Measurements from ENCODE around the gene VPS35L. TPM values are rescaled to one million over a fixed set of nuclear protein-coding genes. Genes with fewer than 3 reads are reported as not detected.

The VPS35L gene
- total RNA-seq, 6 experiments from 2014 or later: 65.6 to 81.9 (median 76.8) TPM

DNA sequence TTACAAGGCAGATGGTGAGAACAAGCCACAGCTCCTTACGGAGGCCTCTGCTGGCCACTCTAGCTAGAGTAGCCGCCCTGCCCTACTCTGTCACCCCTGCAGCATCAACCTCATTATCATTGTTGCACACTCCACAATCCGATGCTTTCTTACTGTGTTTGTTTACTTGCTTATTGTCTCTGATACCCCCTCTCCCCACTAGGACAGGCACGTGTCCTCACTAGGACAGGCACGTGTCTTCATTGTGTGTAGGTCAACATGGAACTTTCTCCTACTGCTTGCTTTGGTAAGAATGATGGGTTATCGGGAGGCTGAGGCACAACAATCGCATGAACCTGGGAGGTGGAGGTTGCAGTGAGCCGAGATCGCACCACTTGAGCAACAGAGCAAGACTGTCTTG lies 98.6 kb downstream of the VPS35L start:
- H3K27me3 Mint-ChIP-seq (ENCODE audit: insufficient read depth): no peaks in the 10 kb centered on the region
- H3K9me3 Mint-ChIP-seq: no peaks in the 10 kb centered on the region
- H3K27ac Mint-ChIP-seq: no peak overlapping the region
- DNase-seq: no peak
- peaks cover 35% of the 10 kb centered on the region for H3K36me3 Mint-ChIP-seq (ENCODE audit: low read depth)
- no peak overlapping the region for H3K4me3 Mint-ChIP-seq
- no peaks in the 10 kb centered on the region for H3K4me1 Mint-ChIP-seq (ENCODE audit: low read depth)
- no peak for TF ChIP-seq CTCF (IDR thresholded peaks at IDR 0.05)

- Mint-ChIP-seq H3K9me3 (no peaks in the 10 kb centered on the region), H3K4me1 (ENCODE audit: low read depth) (no peaks in the 10 kb centered on the region), H3K27me3 (ENCODE audit: insufficient read depth) (no peaks in the 10 kb centered on the region), H3K4me3 (no peak overlapping the region), H3K36me3 (ENCODE audit: low read depth) (peaks cover 35% of the 10 kb centered on the region), H3K27ac (no peak overlapping the region)
- DNase-seq: no peak
- no peak for TF ChIP-seq CTCF (IDR thresholded peaks at IDR 0.05)
Measured at GRCh38 chr16:19655242-19655777, 99.8 kb downstream of the VPS35L start.

GRCh38 chr16:19657831-19658230 lies 102.3 kb downstream of the VPS35L start:
- no peak for TF ChIP-seq CTCF (IDR thresholded peaks at IDR 0.05)
- no peak for DNase-seq
- H3K4me3 Mint-ChIP-seq: no peak overlapping the region
- H3K27me3 Mint-ChIP-seq (ENCODE audit: insufficient read depth): no peaks in the 10 kb centered on the region
- H3K36me3 Mint-ChIP-seq (ENCODE audit: low read depth): peaks cover 20% of the 10 kb centered on the region
- no peaks in the 10 kb centered on the region for H3K9me3 Mint-ChIP-seq
- H3K27ac Mint-ChIP-seq: no peak overlapping the region
- H3K4me1 Mint-ChIP-seq (ENCODE audit: low read depth): no peaks in the 10 kb centered on the region

GRCh38 chr16:19659554-19659953 lies 104.1 kb downstream of the VPS35L start:
- no peak for DNase-seq
- Mint-ChIP-seq H3K36me3 (ENCODE audit: low read depth) (peaks cover 24% of the 10 kb centered on the region), H3K4me3 (no peak overlapping the region), H3K9me3 (no peaks in the 10 kb centered on the region), H3K4me1 (ENCODE audit: low read depth) (no peaks in the 10 kb centered on the region), H3K27ac (no peak overlapping the region), H3K27me3 (ENCODE audit: insufficient read depth) (no peaks in the 10 kb centered on the region)
- TF ChIP-seq CTCF (IDR thresholded peaks at IDR 0.05): peak; percentile 11; the same call in 1 of the 2 replicates

DNA sequence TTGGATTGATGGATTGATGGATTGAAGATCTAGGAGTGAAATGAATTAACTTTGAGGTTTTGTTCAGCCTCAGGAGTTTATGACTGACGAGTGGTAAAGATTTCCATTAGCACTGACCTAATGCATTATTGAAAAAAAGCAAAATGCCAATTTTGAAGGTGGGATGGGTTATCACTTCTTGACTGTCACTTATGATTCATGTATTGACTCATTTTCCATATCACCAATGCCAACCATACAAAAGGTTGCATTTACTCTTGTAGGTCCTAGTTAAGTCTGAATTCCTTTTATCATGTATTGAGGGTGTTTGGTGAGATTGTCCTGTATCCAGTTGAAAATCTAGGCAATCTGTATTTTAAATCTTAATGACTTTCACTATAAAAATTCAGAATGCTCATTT lies 104.9 kb downstream of the VPS35L start:
- Mint-ChIP-seq H3K27ac (no peak overlapping the region), H3K36me3 (ENCODE audit: low read depth) (peaks cover 30% of the 10 kb centered on the region), H3K4me3 (no peak overlapping the region), H3K27me3 (ENCODE audit: insufficient read depth) (no peaks in the 10 kb centered on the region), H3K4me1 (ENCODE audit: low read depth) (no peaks in the 10 kb centered on the region), H3K9me3 (no peaks in the 10 kb centered on the region)
- no peak for DNase-seq
- no peak for TF ChIP-seq CTCF (IDR thresholded peaks at IDR 0.05)

DNA sequence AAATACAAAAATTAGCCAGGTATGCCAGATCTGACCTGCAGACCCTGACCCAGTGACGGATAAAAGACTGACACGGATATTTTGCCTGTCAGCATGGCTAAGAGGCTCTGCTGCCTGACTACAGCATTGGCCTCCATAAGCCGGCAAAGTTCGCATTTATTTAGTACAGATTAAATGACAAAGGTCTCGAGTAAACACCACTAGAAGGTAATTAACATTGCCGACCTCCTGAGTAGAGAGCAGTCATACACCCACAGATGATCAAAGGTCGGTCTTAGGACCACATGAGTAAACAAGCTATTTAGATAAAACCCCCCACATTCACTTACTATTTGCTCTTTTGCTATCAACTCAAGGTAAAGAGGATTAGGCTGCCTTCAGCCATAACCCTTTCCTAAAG lies 106.8 kb downstream of the VPS35L start:
- no peak for DNase-seq
- Mint-ChIP-seq H3K9me3 (no peaks in the 10 kb centered on the region), H3K36me3 (ENCODE audit: low read depth) (peaks cover 22% of the 10 kb centered on the region), H3K27me3 (ENCODE audit: insufficient read depth) (no peaks in the 10 kb centered on the region), H3K4me3 (no peak overlapping the region), H3K27ac (no peak overlapping the region), H3K4me1 (ENCODE audit: low read depth) (no peaks in the 10 kb centered on the region)
- no peak for TF ChIP-seq CTCF (IDR thresholded peaks at IDR 0.05)

All from HFFc6 (cell line).